WTC11 (cell line): ENCODE results near the gene CPOX. TPM values are rescaled to one million over a fixed set of nuclear protein-coding genes. Genes with fewer than 3 reads are reported as not detected.

Experiments
- ATAC-seq: fragments of 200-7000 bp; cut with Tn5 transposase; 2 replicates; pipeline ENCODE4 v1.10.0; 2021; ENCODE audit warnings: mild to moderate bottlenecking, moderate library complexity
- CTCF ChIA-PET: fragments of 300-600 bp; sonication (Branson Sonifier 250); formaldehyde crosslinking; loops from one replicate; lab custom pipeline; 2021; ENCODE audit warnings: antibody characterized with exemption; lab: Charles Lee
- POLR2A ChIA-PET: fragments of 350-600 bp; sonication (Branson Sonifier 250); formaldehyde crosslinking; loops from one replicate; lab custom pipeline; 2021; ENCODE audit warnings: antibody characterized with exemption; lab: Charles Lee
- DNase-seq: peaks from one replicate; pipeline ENCODE4 v3.0.0; 2021; ENCODE audit warnings: low spot score
- H3K27ac Mint-ChIP-seq: 2 replicates; pipeline ENCODE4 v1.8.0; 2021; ENCODE audit warnings: mixed read lengths
- H3K27me3 Mint-ChIP-seq: 2 replicates; pipeline ENCODE4 v1.8.0; 2021; ENCODE audit warnings: low read depth, mild to moderate bottlenecking, moderate library complexity, mixed read lengths
- H3K36me3 Mint-ChIP-seq: 2 replicates; pipeline ENCODE4 v1.8.0; 2021; ENCODE audit warnings: mixed read lengths
- H3K4me1 Mint-ChIP-seq: 2 replicates; pipeline ENCODE4 v1.8.0; 2022; ENCODE audit warnings: mixed read lengths
- H3K4me3 Mint-ChIP-seq: 2 replicates; pipeline ENCODE4 v1.8.0; 2021; ENCODE audit warnings: mild to moderate bottlenecking, moderate library complexity, mixed read lengths
- H3K9me3 Mint-ChIP-seq: 2 replicates; pipeline ENCODE4 v1.8.0; 2021; ENCODE audit warnings: mixed read lengths
- ELF4 ChIP-seq: sonication (generic); formaldehyde crosslinking; IDR thresholded peaks from 2 replicates; pipeline ENCODE4 v1.8.1; 2022; ENCODE audit warnings: low read depth, mild to moderate bottlenecking, moderate library complexity, missing genetic modification reagents
- FOXJ3 ChIP-seq: sonication (generic); formaldehyde crosslinking; IDR thresholded peaks from 2 replicates; pipeline ENCODE4 v1.9.0; 2021; ENCODE audit warnings: missing genetic modification reagents, mild to moderate bottlenecking, borderline replicate concordance
- JAZF1 ChIP-seq: fragments of 250-450 bp; sonication (Bioruptor Pico); IDR thresholded peaks from 2 replicates; pipeline ENCODE4 v1.9.0; 2021; ENCODE audit warnings: moderate library complexity, mild to moderate bottlenecking, inconsistent platforms
- NFATC4 ChIP-seq: fragments of 250-450 bp; sonication (Bioruptor Pico); IDR thresholded peaks from 2 replicates; pipeline ENCODE4 v1.9.0; 2021; ENCODE audit warnings: mild to moderate bottlenecking
- PRRX2 ChIP-seq: fragments of 250-450 bp; sonication (Bioruptor Pico); IDR thresholded peaks from 2 replicates; pipeline ENCODE4 v1.8.0; 2021; ENCODE audit warnings: mild to moderate bottlenecking
- TCF7 ChIP-seq: sonication (generic); formaldehyde crosslinking; IDR thresholded peaks from 2 replicates; pipeline ENCODE4 v1.8.0; 2022; ENCODE audit warnings: mild to moderate bottlenecking, low read depth, missing genetic modification reagents, moderate library complexity
- TEAD1 ChIP-seq: sonication (generic); formaldehyde crosslinking; IDR thresholded peaks from 2 replicates; pipeline ENCODE4 v1.8.0; 2022; ENCODE audit warnings: mild to moderate bottlenecking, missing genetic modification reagents
- ZNF281 ChIP-seq: sonication (generic); formaldehyde crosslinking; IDR thresholded peaks from 2 replicates; pipeline ENCODE4 v1.8.0; 2023; ENCODE audit warnings: mild to moderate bottlenecking, missing genetic modification reagents
- ZNF396 ChIP-seq: fragments of 250-450 bp; sonication (Bioruptor Pico); IDR thresholded peaks from 2 replicates; pipeline ENCODE4 v1.8.0; 2021; ENCODE audit warnings: mild to moderate bottlenecking, moderate library complexity, borderline replicate concordance
- total RNA-seq: library from RNA; stranded (reverse); gene quantifications from 3 replicates; pipeline ENCODE4 v1.2.3, GENCODE V29; 2021
- TF ChIP-seq, protein P1 (sequence below): sonication (generic); formaldehyde crosslinking; IDR thresholded peaks from 2 replicates; pipeline ENCODE4 v1.8.1; 2023; ENCODE audit warnings: mild to moderate bottlenecking, missing genetic modification reagents, moderate library complexity
- TF ChIP-seq, protein P2 (sequence below): sonication (generic); formaldehyde crosslinking; IDR thresholded peaks from 2 replicates; pipeline ENCODE4 v1.8.0; 2022; ENCODE audit warnings: missing genetic modification reagents
- TF ChIP-seq, protein P3 (sequence below): sonication (generic); formaldehyde crosslinking; IDR thresholded peaks from 2 replicates; pipeline ENCODE4 v1.8.1; 2022; ENCODE audit warnings: mild to moderate bottlenecking, missing genetic modification reagents, moderate library complexity, borderline replicate concordance
- TF ChIP-seq, protein P4 (sequence below): fragments of 250-450 bp; sonication (Bioruptor Pico); IDR thresholded peaks from 2 replicates; pipeline ENCODE4 v1.9.0; 2021; ENCODE audit warnings: mild to moderate bottlenecking
- TF ChIP-seq, protein P5 (sequence below): sonication (generic); formaldehyde crosslinking; IDR thresholded peaks from 2 replicates; pipeline ENCODE4 v1.8.0; 2022; ENCODE audit warnings: mild to moderate bottlenecking, missing genetic modification reagents

Gene CPOX
- total RNA-seq, 1 experiment from 2014 or later, result 33.4 TPM

GRCh38 chr3:98601180-98601579, 7.8 kb upstream of the CPOX start (continued):
- no peak for TF ChIP-seq ZNF281
- no peak for TF ChIP-seq TEAD1 (CRISPR knock-in tag)
- TF ChIP-seq NFATC4 (CRISPR knock-in tag), result no peak
- TF ChIP-seq, protein P1, sequence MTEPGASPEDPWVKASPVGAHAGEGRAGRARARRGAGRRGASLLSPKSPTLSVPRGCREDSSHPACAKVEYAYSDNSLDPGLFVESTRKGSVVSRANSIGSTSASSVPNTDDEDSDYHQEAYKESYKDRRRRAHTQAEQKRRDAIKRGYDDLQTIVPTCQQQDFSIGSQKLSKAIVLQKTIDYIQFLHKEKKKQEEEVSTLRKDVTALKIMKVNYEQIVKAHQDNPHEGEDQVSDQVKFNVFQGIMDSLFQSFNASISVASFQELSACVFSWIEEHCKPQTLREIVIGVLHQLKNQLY (CRISPR knock-in tag), result no peak
- TF ChIP-seq FOXJ3 (CRISPR knock-in tag), result no peak
- TF ChIP-seq, all 79 proteins: peak for 0

DNA sequence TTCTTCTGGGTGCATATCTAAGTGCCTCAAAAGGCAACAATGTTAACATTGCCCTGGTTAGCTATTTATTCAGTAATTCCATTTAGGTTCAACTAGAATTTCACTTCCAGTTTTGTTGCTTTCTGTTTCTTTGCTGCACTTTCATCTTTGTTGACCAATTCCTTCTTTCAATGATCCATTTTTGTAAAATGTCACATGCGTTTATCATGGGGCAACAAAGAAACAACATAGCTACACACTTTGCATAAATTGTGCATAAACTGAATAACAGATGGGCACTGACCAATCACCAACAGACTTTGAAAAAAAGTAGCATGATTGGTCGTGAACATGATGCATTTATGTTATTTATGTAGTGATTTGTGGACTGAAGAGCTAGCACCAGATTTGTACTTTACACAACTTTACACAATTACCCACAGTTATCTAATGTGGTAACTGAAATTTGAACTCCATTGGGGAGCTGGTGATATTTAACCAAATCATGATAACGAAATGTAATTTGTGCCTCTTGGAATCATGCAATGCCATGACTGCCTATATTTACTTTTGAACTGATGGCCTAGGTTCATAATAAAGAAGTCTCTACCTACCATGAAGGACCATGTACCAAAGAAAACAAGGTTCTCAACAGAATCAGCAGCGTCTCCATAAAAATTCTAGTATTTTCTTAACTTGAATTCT, 7.1 kb upstream of the CPOX start:
- no peak overlapping the region for H3K4me3 Mint-ChIP-seq
- no peak overlapping the region for H3K27ac Mint-ChIP-seq
- CTCF ChIA-PET, result interaction anchor here (0.7 to 3.8 kb wide), 4 partner anchors 42 to 214 kb away, joined by 4 to 62 read pairs (median 16); no protein-coding TSS in a partner anchor
- H3K27me3 Mint-ChIP-seq, result no peaks in the 10 kb centered on the region; the same call in 1 of the 2 replicates
- POLR2A ChIA-PET, result no interaction called here
- DNase-seq (no peak), ATAC-seq (no peak)
- no peaks in the 10 kb centered on the region for H3K36me3 Mint-ChIP-seq
- H3K9me3 Mint-ChIP-seq, result peaks cover 6% of the 10 kb centered on the region
- no peaks in the 10 kb centered on the region for H3K4me1 Mint-ChIP-seq
- TF ChIP-seq PRRX2 (CRISPR knock-in tag), result no peak

DNA sequence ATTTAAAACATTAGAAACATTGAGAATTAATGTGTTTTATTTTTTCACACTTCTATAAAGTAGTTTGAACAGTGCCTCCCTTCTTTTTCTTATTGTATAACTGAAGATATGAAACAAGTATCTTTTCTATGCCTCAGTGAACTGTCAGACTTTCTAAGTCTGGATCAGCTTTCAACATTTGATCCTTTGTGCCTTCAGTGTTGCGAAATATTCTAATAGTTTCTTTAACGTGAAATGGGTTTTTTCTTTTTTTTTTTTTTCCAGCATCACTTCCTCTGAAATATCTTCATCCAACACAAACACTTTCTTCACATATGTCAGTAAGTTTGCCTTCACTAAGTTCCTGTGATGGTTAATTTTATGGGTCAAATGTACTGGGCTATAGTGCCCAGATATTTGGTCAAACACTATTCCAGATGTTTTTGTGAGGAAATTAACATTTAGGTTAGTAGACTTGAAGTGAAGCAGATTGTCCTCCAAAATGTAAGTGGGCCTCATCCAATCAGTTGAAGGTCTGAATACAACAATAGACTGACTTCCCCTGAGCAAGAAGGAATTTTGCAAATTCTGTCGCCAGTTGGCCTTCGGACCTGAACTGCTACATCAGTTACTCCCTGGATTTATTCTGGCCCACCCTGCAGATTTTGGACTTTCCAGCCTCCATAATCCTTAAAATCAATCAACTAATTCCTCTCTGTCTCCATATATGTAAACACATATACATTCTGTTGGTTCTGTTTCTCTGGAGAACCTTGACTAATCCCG, 6.4 kb upstream of the CPOX start:
- Mint-ChIP-seq H3K36me3 (no peaks in the 10 kb centered on the region), H3K27ac (no peak overlapping the region), H3K9me3 (peaks cover 6% of the 10 kb centered on the region), H3K4me1 (peaks cover 2% of the 10 kb centered on the region), H3K4me3 (no peak overlapping the region), H3K27me3 (no peaks in the 10 kb centered on the region; the same call in 1 of the 2 replicates)
- ChIA-PET CTCF (interaction anchor here (3.8 kb wide), 1 partner anchor 57 kb away, joined by 62 read pairs; no protein-coding TSS in a partner anchor), POLR2A (no interaction called here)
- TF ChIP-seq, protein P2, sequence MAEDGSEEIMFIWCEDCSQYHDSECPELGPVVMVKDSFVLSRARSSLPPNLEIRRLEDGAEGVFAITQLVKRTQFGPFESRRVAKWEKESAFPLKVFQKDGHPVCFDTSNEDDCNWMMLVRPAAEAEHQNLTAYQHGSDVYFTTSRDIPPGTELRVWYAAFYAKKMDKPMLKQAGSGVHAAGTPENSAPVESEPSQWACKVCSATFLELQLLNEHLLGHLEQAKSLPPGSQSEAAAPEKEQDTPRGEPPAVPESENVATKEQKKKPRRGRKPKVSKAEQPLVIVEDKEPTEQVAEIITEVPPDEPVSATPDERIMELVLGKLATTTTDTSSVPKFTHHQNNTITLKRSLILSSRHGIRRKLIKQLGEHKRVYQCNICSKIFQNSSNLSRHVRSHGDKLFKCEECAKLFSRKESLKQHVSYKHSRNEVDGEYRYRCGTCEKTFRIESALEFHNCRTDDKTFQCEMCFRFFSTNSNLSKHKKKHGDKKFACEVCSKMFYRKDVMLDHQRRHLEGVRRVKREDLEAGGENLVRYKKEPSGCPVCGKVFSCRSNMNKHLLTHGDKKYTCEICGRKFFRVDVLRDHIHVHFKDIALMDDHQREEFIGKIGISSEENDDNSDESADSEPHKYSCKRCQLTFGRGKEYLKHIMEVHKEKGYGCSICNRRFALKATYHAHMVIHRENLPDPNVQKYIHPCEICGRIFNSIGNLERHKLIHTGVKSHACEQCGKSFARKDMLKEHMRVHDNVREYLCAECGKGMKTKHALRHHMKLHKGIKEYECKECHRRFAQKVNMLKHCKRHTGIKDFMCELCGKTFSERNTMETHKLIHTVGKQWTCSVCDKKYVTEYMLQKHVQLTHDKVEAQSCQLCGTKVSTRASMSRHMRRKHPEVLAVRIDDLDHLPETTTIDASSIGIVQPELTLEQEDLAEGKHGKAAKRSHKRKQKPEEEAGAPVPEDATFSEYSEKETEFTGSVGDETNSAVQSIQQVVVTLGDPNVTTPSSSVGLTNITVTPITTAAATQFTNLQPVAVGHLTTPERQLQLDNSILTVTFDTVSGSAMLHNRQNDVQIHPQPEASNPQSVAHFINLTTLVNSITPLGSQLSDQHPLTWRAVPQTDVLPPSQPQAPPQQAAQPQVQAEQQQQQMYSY (CRISPR knock-in tag), result no peak
- no peak for TF ChIP-seq ELF4 (CRISPR knock-in tag)
- no peak for TF ChIP-seq ZNF396 (CRISPR knock-in tag)
- no peak for TF ChIP-seq JAZF1 (CRISPR knock-in tag)
- no peak for TF ChIP-seq TCF7 (CRISPR knock-in tag)
- TF ChIP-seq, protein P3, sequence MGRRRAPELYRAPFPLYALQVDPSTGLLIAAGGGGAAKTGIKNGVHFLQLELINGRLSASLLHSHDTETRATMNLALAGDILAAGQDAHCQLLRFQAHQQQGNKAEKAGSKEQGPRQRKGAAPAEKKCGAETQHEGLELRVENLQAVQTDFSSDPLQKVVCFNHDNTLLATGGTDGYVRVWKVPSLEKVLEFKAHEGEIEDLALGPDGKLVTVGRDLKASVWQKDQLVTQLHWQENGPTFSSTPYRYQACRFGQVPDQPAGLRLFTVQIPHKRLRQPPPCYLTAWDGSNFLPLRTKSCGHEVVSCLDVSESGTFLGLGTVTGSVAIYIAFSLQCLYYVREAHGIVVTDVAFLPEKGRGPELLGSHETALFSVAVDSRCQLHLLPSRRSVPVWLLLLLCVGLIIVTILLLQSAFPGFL, result no peak
- TF ChIP-seq, protein P4, sequence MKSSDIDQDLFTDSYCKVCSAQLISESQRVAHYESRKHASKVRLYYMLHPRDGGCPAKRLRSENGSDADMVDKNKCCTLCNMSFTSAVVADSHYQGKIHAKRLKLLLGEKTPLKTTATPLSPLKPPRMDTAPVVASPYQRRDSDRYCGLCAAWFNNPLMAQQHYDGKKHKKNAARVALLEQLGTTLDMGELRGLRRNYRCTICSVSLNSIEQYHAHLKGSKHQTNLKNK (CRISPR knock-in tag), result no peak
- TF ChIP-seq, protein P5, sequence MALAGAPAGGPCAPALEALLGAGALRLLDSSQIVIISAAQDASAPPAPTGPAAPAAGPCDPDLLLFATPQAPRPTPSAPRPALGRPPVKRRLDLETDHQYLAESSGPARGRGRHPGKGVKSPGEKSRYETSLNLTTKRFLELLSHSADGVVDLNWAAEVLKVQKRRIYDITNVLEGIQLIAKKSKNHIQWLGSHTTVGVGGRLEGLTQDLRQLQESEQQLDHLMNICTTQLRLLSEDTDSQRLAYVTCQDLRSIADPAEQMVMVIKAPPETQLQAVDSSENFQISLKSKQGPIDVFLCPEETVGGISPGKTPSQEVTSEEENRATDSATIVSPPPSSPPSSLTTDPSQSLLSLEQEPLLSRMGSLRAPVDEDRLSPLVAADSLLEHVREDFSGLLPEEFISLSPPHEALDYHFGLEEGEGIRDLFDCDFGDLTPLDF (CRISPR knock-in tag), result no peak
- ATAC-seq (no peak), DNase-seq (no peak)
